GM10248 (cell line): ENCODE results near the gene PEAK1.
"Not testable (repeated sequence)": the region's sequence is repeated elsewhere in the genome, so short reads cannot be mapped to it uniquely, and the experiment has no call there.

ENCODE experiments used
- CTCF ChIA-PET: fragments of 300-600 bp; sonication (Branson Sonifier 250); formaldehyde crosslinking; extraction: SDS; loops from one replicate; lab custom pipeline; 2021; ENCODE audit warnings: antibody characterized with exemption; lab: Yijun Ruan, JAX
- POLR2A ChIA-PET: fragments of 350-650 bp; sonication (Branson Sonifier 250); formaldehyde crosslinking; extraction: SDS; loops from one replicate; lab custom pipeline; 2020; ENCODE audit warnings: antibody characterized with exemption; lab: Yijun Ruan, JAX
- DNase-seq: peaks from one replicate; pipeline ENCODE4 v3.0.0; 2012; ENCODE audit errors: extremely low spot score
- CTCF ChIP-seq: IDR thresholded peaks from 2 replicates; pipeline ENCODE4 v1.5.1; 2012; ENCODE audit warnings: mild to moderate bottlenecking, low read depth; ENCODE audit errors: extremely low read depth, missing control alignments, control extremely low read depth

The PEAK1 gene

DNA sequence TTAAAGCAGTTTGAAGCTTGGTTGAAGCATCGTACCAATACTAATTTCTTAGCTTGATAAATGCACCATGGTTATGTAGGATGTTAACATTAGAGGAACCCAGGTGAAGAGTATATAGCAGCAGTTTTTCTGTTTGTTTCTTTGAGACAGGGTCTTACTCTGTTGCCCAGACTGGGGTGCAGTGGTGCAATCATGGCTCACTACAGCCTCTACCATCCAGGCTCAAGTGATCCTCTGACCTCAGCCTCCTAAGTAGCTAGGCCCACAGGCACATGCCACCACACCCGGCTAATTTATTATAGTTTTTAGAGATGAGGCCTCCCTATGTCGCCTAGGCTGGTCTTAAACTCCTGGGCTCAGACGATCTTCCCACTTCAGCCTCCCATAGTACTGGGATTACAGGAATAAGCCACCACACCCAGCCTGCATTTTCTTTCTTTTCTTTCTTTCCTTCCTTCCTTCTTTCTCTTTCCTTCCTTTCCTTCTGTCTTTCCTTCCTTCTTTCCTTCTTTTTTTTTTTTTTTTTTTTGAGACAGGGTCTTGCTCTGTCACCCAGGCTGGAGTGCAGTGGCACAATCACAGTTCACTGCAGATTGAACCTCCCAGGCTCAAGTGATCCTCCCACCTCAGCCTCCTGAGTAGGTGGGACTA lies 6.1 kb downstream of the PEAK1 start:
- ChIA-PET CTCF (interaction anchor here (0.6 kb wide), 1 partner anchor 458 kb away, joined by 3 read pairs; no protein-coding TSS in a partner anchor), POLR2A (interaction anchor here (0.7 kb wide), 1 partner anchor 129 kb away, joined by 4 read pairs; no protein-coding TSS in a partner anchor)
- no peak for TF ChIP-seq CTCF
- DNase-seq = no peak

GRCh38 chr15:77412972-77413698 lies 6.8 kb downstream of the PEAK1 start:
- CTCF ChIA-PET = no interaction called here
- TF ChIP-seq CTCF = no peak
- POLR2A ChIA-PET = no interaction called here
- no peak for DNase-seq

DNA sequence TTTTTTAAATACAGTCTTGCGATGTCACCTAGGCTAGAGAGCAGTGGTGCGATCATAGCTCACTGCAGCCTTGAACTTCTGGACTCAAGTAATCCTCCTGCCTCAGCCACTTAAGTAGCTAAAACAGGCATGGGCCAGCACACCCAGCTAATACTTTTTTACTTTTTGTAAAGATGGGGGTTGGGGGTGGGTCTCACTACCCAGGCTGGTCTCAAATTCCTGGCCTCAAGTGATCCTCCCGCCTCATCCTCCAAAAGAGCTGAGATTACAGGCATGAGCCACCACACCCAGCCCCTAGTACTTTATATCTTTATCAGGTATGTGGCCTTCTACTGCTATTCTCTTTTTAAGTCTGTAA lies 8.3 kb downstream of the PEAK1 start:
- no peak for TF ChIP-seq CTCF
- CTCF ChIA-PET = interaction anchor here (1.0 to 1.1 kb wide), 2 partner anchors 13 to 16 kb away, joined by 3 to 4 read pairs; no protein-coding TSS in a partner anchor
- DNase-seq = no peak
- POLR2A ChIA-PET = no interaction called here

DNA sequence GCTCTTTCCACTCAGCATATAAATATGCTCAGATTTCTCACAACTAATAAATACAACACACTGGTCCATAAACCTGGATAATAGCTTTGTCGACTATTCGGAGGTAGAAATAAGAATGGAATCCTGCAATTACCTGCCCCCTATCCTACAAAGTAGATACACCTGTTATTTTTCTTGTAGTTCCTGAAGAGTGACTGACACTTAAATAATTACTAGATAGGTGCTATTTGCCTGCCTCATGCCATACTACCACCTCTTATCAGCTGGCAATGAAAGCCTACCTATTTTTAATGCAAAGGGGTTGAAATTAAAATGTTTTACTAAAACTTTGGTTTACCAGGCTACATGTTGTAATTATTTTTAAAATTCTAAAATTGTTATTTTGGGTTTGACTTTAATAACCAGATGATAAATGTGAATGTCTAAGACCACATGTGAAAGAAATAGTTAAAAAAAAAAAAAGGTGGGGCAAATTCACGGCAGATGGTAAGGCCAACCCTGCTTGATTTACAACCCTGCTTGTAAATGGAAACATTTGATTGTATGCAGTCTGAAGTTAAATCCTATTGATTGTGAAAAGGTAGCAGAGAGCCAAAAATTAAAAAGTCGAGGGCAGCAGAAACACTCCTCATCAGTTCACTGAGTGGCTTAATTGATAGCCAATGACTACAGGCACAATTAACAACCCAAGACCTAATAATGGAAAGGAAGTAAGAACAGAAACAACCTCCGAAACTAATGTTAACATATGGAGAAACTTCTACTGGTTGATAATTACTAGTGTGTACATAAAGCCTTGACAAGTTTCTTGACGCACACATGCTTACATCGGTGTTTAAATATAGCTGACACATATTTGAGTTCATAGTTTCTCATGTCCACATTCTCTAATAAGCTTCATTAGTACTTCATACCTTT lies 8.9 kb downstream of the PEAK1 start:
- ChIA-PET POLR2A (no interaction called here), CTCF (interaction anchor here (1.0 to 1.7 kb wide), 5 partner anchors 8 to 132 kb away, joined by 3 to 5 read pairs (median 4); no protein-coding TSS in a partner anchor)
- DNase-seq = no peak

DNA sequence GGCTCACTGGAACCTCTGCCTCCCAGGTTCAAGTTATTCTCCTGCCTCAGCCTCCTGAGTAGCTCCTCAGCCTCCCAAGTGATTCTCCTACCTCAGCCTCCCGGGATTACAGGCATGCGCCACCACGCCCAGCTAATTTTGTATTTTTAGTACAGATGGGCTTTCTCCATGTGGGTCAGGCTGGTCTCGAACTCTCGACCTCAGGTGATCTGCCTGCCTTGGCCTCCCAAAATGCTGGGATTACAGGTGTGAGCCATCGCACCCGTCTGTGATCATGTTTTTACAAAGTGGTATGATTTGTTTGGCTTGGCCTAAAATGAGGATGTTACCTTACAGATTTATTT lies 9.8 kb downstream of the PEAK1 start:
- POLR2A ChIA-PET, DNase-seq: not testable (repeated sequence)
- CTCF ChIA-PET = interaction anchor here (1.1 to 1.7 kb wide), 3 partner anchors 9 to 133 kb away, joined by 4 to 5 read pairs (median 5); no protein-coding TSS in a partner anchor

More for the DNA sequence above, 8.9 kb downstream of the PEAK1 start:
- TF ChIP-seq CTCF = no peak

DNA sequence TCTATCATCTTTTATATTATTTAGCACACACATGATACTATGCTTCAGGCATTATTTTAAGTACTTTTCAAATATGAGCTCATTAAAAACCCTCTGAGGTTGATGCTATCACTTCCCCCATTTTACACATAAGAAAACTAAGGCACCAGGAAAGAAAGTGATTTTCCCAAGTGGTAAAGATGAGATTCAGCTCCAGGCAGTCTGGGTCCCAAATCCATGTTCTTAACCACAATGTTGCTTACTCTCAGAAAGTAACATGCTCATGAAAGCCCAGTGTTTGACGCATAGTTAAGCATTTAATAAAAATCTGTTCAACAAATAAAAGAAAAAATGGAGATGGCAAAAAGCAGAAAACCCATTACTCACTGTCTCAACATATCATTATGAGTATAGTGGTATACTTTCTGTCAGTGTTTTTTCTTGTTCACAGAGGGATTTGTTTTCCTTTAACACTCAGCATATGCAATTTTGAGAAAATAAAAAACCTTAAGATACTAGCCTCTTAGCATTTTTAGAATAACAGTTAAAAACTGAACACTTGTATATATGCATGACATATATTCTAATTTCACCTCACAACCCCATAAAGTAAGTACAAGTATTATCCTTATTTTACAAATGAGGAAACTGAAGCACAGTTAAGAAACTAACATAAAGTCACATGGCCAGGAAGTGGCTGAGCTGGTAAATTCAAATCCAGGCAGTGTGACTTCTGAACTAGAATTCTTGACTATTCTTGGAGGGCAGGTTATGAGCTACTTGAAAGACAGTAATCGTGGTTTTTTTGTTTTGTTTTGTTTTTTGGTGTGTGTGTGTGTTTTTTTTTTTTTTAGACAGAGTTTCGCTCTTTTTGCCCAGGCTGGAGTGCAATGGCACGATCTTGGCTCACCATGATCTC lies 10.4 kb downstream of the PEAK1 start:
- ChIA-PET CTCF (interaction anchor here (1.1 to 1.7 kb wide), 3 partner anchors 9 to 134 kb away, joined by 4 to 5 read pairs (median 5); no protein-coding TSS in a partner anchor), POLR2A (no interaction called here)
- no peak for TF ChIP-seq CTCF
- peak; percentile 15 for DNase-seq
